Osteoblast (primary cell): Measurements from ENCODE around the gene FBXL7. TPM values are rescaled to one million over a fixed set of nuclear protein-coding genes. Genes with fewer than 3 reads are reported as not detected.

Experiments
- DNase-seq: peaks from one replicate; pipeline ENCODE4 v3.0.0; 2011; ENCODE audit warnings: low spot score, mixed read lengths; ENCODE audit not compliant: insufficient read length; ENCODE audit errors: missing footprints
- H2AFZ ChIP-seq: 2 replicates; pipeline ENCODE4 v1.6.0; 2011; ENCODE audit warnings: mild to moderate bottlenecking, low read length
- H3K27ac ChIP-seq: 2 replicates; pipeline ENCODE4 v1.5.1; 2011; ENCODE audit warnings: mild to moderate bottlenecking, low read depth, low read length, moderate library complexity
- H3K27me3 ChIP-seq: 2 replicates; pipeline ENCODE4 v1.6.0; 2012; ENCODE audit warnings: mild to moderate bottlenecking, control low read depth, inconsistent platforms, low read length, moderate library complexity; ENCODE audit not compliant: insufficient read depth
- H3K36me3 ChIP-seq: 2 replicates; pipeline ENCODE4 v1.5.1; 2011; ENCODE audit warnings: mild to moderate bottlenecking, low read length, control low read depth, moderate library complexity; ENCODE audit not compliant: insufficient read depth
- H3K4me1 ChIP-seq: 2 replicates; pipeline ENCODE4 v1.5.1; 2011; ENCODE audit warnings: mild to moderate bottlenecking, low read length, control low read depth, moderate library complexity; ENCODE audit not compliant: insufficient read depth
- H3K4me2 ChIP-seq: 2 replicates; pipeline ENCODE4 v1.6.0; 2011; ENCODE audit warnings: mild to moderate bottlenecking, low read length; ENCODE audit not compliant: insufficient read depth
- H3K4me3 ChIP-seq: fragments of 200-600 bp; sonication (generic); 3 replicates; pipeline ENCODE4 v1.5.1; 2012; ENCODE audit warnings: mild to moderate bottlenecking, low read length, inconsistent platforms; ENCODE audit not compliant: insufficient read depth
- H3K79me2 ChIP-seq: 2 replicates; pipeline ENCODE4 v1.6.0; 2012; ENCODE audit warnings: mild to moderate bottlenecking, low read length, control low read depth, inconsistent platforms; ENCODE audit not compliant: insufficient read depth
- H3K9me3 ChIP-seq: 2 replicates; pipeline ENCODE4 v1.5.1; 2011; ENCODE audit warnings: low read depth, low read length, control low read depth
- H4K20me1 ChIP-seq: 2 replicates; pipeline ENCODE4 v1.6.0; 2012; ENCODE audit warnings: mild to moderate bottlenecking, low read length, control low read depth; ENCODE audit not compliant: insufficient read depth
- CTCF ChIP-seq: IDR thresholded peaks from 2 replicates; pipeline ENCODE4 v1.5.1; 2011; ENCODE audit warnings: mild to moderate bottlenecking, low read depth, low read length, moderate library complexity; ENCODE audit errors: extremely low read depth
- total RNA-seq: library from RNA; depleted of rRNA; stranded (reverse); fragments of >200 nt; gene quantifications from 2 replicates; pipeline ENCODE4 v1.2.3, GENCODE V29; 2012

FBXL7 gene
- total RNA-seq, 1 donor: 13.4 TPM

- H3K27ac ChIP-seq: no peak overlapping the region
- no peaks in the 10 kb centered on the region for H3K9me3 ChIP-seq
- H3K36me3 ChIP-seq: no peaks in the 10 kb centered on the region
- H3K79me2 ChIP-seq: peaks cover 7% of the 10 kb centered on the region
- H3K4me1 ChIP-seq: peaks cover under 1% of the 10 kb centered on the region
- no peaks in the 10 kb centered on the region for H3K27me3 ChIP-seq
- TF ChIP-seq CTCF: no peak
- H2AFZ ChIP-seq: no peak overlapping the region
- H3K4me3 ChIP-seq: no peak overlapping the region
- no peak overlapping the region for H3K4me2 ChIP-seq
- DNase-seq: no peak
- peaks cover 20% of the 10 kb centered on the region for H4K20me1 ChIP-seq
These were observed 286.3 kb downstream of the FBXL7 start for GRCh38 chr5:15786326-15786725.

DNA sequence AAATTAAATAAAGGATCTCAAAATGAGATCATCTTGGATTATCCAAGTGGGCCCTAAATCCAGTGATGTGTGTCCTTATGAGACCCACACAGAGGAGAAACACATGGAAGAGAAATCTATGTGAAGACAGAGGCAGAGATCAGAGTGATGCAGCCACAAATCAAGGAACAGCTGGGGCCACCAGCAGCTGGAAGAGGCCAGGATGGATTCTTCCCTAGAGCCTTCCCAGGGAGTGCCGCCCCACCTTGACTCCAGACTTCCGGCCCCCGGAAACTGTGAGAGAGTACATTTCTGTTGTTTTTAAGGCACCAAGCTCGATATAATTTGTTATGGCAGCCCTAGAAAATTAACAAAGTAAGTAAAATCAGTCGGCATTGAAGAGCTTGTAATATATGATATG is 286.9 kb downstream of the FBXL7 start:
- Histone ChIP-seq H3K4me2 (no peak overlapping the region), H3K9me3 (no peaks in the 10 kb centered on the region), H4K20me1 (peaks cover 24% of the 10 kb centered on the region), H3K27me3 (no peaks in the 10 kb centered on the region), H3K4me3 (no peak overlapping the region), H3K27ac (no peak overlapping the region), H3K4me1 (peaks cover 6% of the 10 kb centered on the region), H3K79me2 (peaks cover 7% of the 10 kb centered on the region), H2AFZ (no peak overlapping the region), H3K36me3 (no peaks in the 10 kb centered on the region)
- no peak for TF ChIP-seq CTCF
- no peak for DNase-seq

GRCh38 chr5:15787681-15788080 is 287.7 kb downstream of the FBXL7 start:
- Histone ChIP-seq H3K27ac (no peak overlapping the region), H3K4me2 (no peak overlapping the region), H3K4me3 (no peak overlapping the region), H3K9me3 (no peaks in the 10 kb centered on the region), H2AFZ (no peak overlapping the region), H3K4me1 (peaks cover 10% of the 10 kb centered on the region), H3K36me3 (no peaks in the 10 kb centered on the region), H3K79me2 (peaks cover 7% of the 10 kb centered on the region), H4K20me1 (peaks cover 32% of the 10 kb centered on the region), H3K27me3 (no peaks in the 10 kb centered on the region)
- no peak for TF ChIP-seq CTCF
- no peak for DNase-seq

- Histone ChIP-seq H3K9me3 (no peaks in the 10 kb centered on the region), H3K4me3 (no peak overlapping the region), H3K27ac (no peak overlapping the region), H3K36me3 (no peaks in the 10 kb centered on the region), H2AFZ (no peak overlapping the region), H3K79me2 (peaks cover 5% of the 10 kb centered on the region), H3K27me3 (no peaks in the 10 kb centered on the region), H4K20me1 (peaks cover 40% of the 10 kb centered on the region), H3K4me1 (peaks cover 10% of the 10 kb centered on the region), H3K4me2 (no peak overlapping the region)
- no peak for TF ChIP-seq CTCF
- no peak for DNase-seq
These were observed 289.7 kb downstream of the FBXL7 start for GRCh38 chr5:15789642-15790041.
